ENCODE data around the gene C6orf163. TPM values are rescaled to one million over a fixed set of nuclear protein-coding genes. Genes with fewer than 3 reads are reported as not detected.

The C6orf163 gene
- total RNA-seq, 2 experiments from 2014 or later: 1.7 to 1.8 TPM

- no peak for ATAC-seq
- peaks cover 9% of the 10 kb centered on the region for H3K36me3 Mint-ChIP-seq
- H3K27ac Mint-ChIP-seq: no peak overlapping the region
- CTCF ChIA-PET: interaction anchor here (1.1 kb wide), 1 partner anchor 10 kb away, joined by 3 read pairs; no protein-coding TSS in a partner anchor
- no peak for DNase-seq
- H3K4me1 Mint-ChIP-seq: peaks cover 13% of the 10 kb centered on the region
- H3K27me3 Mint-ChIP-seq: no peaks in the 10 kb centered on the region
- H3K9me3 Mint-ChIP-seq (ENCODE audit: low read depth): no peaks in the 10 kb centered on the region
- H3K4me3 Mint-ChIP-seq: no peak overlapping the region
Measured at GRCh38 chr6:87336367-87336766, 8.2 kb upstream of the C6orf163 start.

- no peak for ATAC-seq
- H3K27ac Mint-ChIP-seq: no peak overlapping the region
Measured at GRCh38 chr6:87340230-87340629, 4.4 kb upstream of the C6orf163 start.

GRCh38 chr6:87341158-87341557 lies 3.5 kb upstream of the C6orf163 start:
- Mint-ChIP-seq H3K36me3 (no peaks in the 10 kb centered on the region), H3K27ac (no peak overlapping the region), H3K4me1 (no peaks in the 10 kb centered on the region), H3K27me3 (no peaks in the 10 kb centered on the region), H3K4me3 (no peak overlapping the region), H3K9me3 (ENCODE audit: low read depth) (no peaks in the 10 kb centered on the region)
- no peak for ATAC-seq
- CTCF ChIA-PET: no interaction called here
- no peak for DNase-seq

More at GRCh38 chr6:87340230-87340629, 4.4 kb upstream of the C6orf163 start:
- DNase-seq: no peak
- Mint-ChIP-seq H3K4me3 (no peak overlapping the region), H3K4me1 (no peaks in the 10 kb centered on the region), H3K36me3 (no peaks in the 10 kb centered on the region), H3K9me3 (ENCODE audit: low read depth) (no peaks in the 10 kb centered on the region), H3K27me3 (no peaks in the 10 kb centered on the region)
- CTCF ChIA-PET: interaction anchor here (0.8 kb wide), 1 partner anchor 10 kb away, joined by 3 read pairs; no protein-coding TSS in a partner anchor

- no peak overlapping the region for H3K27ac Mint-ChIP-seq
- H3K27me3 Mint-ChIP-seq: no peaks in the 10 kb centered on the region
- no peak overlapping the region for H3K4me3 Mint-ChIP-seq
- ATAC-seq (no peak), DNase-seq (no peak)
- H3K4me1 Mint-ChIP-seq: no peaks in the 10 kb centered on the region
- no peaks in the 10 kb centered on the region for H3K36me3 Mint-ChIP-seq
- CTCF ChIA-PET: no interaction called here
- no peaks in the 10 kb centered on the region for H3K9me3 Mint-ChIP-seq (ENCODE audit: low read depth)
Measured at GRCh38 chr6:87341899-87342298, 2.7 kb upstream of the C6orf163 start.

DNA sequence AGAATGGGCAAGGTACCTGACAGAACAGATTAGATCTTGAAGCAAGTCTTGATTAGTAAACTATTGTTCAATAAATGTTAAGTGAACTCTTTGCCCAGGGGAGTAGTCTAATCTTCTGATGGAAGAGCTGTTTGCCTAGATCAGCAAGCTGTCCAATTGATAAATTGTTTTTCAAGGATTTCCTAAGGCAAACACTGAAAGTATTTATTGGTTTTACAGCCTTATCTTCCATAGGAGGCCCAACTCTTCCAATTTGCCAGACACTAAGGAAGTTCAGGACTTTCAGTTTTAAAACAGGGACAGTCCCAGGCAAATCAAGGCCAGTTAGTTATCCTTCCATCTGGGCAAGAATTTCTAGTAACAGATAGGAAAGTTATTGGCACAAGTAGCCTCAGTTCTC lies 1.8 kb upstream of the C6orf163 start:
- ATAC-seq (no peak), DNase-seq (no peak)
- no peaks in the 10 kb centered on the region for H3K9me3 Mint-ChIP-seq (ENCODE audit: low read depth)
- H3K27me3 Mint-ChIP-seq: no peaks in the 10 kb centered on the region
- H3K36me3 Mint-ChIP-seq: no peaks in the 10 kb centered on the region
- no peaks in the 10 kb centered on the region for H3K4me1 Mint-ChIP-seq
- CTCF ChIA-PET: no interaction called here
- no peak overlapping the region for H3K27ac Mint-ChIP-seq
- H3K4me3 Mint-ChIP-seq: no peak overlapping the region

GRCh38 chr6:87346700-87347099 lies 2.1 kb downstream of the C6orf163 start:
- CTCF ChIA-PET: interaction anchor here (1.1 kb wide), 1 partner anchor 11 kb away, joined by 3 read pairs; no protein-coding TSS in a partner anchor
- Mint-ChIP-seq H3K4me3 (no peak overlapping the region), H3K27me3 (no peaks in the 10 kb centered on the region), H3K4me1 (no peaks in the 10 kb centered on the region), H3K36me3 (no peaks in the 10 kb centered on the region), H3K9me3 (ENCODE audit: low read depth) (no peaks in the 10 kb centered on the region), H3K27ac (no peak overlapping the region)
- ATAC-seq (no peak), DNase-seq (no peak)

DNA sequence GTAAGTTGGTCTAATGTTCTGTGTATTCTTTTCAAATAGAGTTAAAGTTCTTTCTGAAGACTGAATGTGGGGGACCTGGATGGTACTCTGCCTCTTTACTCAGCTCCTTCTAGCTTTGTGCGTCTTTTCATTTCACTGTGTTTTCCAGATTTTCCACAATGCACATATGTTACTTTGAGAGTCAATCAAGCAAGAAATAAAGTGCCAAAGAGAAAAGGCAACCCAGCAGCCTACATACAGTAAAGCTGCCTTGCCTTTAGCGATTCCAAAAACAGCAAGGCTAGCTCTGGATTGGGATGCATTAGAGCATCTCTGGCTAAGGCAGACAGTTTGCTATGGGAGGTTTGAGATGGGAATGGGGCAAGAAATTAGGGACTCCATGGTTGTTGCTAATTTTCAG lies 5.3 kb downstream of the C6orf163 start:
- Mint-ChIP-seq H3K9me3 (ENCODE audit: low read depth) (no peaks in the 10 kb centered on the region), H3K4me1 (no peaks in the 10 kb centered on the region), H3K27me3 (no peaks in the 10 kb centered on the region), H3K36me3 (no peaks in the 10 kb centered on the region), H3K27ac (no peak overlapping the region), H3K4me3 (no peak overlapping the region)
- CTCF ChIA-PET: interaction anchor here (1.4 kb wide), 1 partner anchor 10 kb away, joined by 3 read pairs; no protein-coding TSS in a partner anchor
- ATAC-seq (no peak), DNase-seq (no peak)

DNA sequence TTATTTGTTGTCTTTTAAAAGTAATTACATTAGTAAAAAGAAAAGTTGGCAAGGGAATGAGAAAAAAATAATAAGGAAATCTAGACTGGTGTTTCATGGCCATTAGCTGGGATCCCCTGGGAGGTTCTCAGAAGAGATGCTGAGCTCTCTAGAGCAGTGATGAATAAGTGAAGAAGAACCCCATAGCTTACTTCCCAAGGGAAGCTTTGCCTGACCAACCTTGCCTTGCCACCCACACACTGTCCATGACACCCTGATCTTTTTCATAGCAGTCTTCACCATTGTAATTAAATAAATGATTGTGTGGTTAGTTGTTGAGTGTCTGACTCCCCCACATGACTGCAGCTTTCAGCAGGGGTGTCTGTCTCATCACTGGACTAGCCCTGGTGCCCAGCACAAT lies 5.9 kb downstream of the C6orf163 start:
- Mint-ChIP-seq H3K27me3 (no peaks in the 10 kb centered on the region), H3K4me3 (no peak overlapping the region), H3K9me3 (ENCODE audit: low read depth) (no peaks in the 10 kb centered on the region), H3K36me3 (no peaks in the 10 kb centered on the region), H3K4me1 (no peaks in the 10 kb centered on the region), H3K27ac (no peak overlapping the region)
- no peak for ATAC-seq
- CTCF ChIA-PET: interaction anchor here (1.4 kb wide), 1 partner anchor 11 kb away, joined by 3 read pairs; no protein-coding TSS in a partner anchor
- no peak for DNase-seq

DNA sequence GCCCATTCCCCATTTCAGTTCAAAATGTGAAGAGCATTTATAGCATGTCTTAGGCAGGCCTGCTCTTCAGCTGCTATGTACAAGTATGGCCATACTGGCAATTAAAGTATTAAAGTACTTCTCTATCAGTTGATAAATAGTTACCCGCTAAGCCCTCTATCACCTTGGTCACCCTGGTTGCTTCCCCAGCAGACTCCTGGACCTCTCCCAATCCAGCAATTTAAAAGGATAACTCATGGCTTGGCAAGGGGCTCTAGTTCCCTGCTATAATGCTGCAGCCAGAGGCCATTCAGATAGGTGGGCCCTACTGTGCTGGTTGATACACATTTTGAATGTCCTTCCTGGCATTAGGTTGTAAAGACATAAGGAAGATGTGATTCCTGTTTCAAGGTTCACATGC lies 7.0 kb downstream of the C6orf163 start:
- DNase-seq (no peak), ATAC-seq (no peak)
- no peak overlapping the region for H3K27ac Mint-ChIP-seq
- H3K4me3 Mint-ChIP-seq: no peak overlapping the region
- H3K27me3 Mint-ChIP-seq: no peaks in the 10 kb centered on the region
- H3K4me1 Mint-ChIP-seq: no peaks in the 10 kb centered on the region
- no peaks in the 10 kb centered on the region for H3K36me3 Mint-ChIP-seq
- H3K9me3 Mint-ChIP-seq (ENCODE audit: low read depth): no peaks in the 10 kb centered on the region
- CTCF ChIA-PET: no interaction called here

DNA sequence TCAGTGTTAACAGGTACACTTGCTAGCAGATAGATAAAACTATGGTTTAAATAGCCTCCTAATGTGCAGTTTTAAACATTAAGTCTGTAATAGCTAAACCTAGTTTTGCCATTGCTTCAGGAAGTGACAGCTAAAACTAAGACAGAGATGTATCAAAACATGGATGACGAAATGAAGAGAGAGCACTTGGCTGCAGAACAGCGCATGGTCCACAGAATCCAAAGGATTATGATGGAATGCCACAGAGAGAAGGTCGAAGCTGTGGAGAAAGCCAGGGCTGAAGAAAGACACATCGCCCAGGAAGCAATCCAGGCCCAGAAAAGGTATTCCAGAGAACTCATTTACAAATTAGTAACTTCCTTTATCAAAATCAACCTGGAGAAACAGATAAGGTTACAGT lies 11.6 kb downstream of the C6orf163 start:
- no peaks in the 10 kb centered on the region for H3K27me3 Mint-ChIP-seq
- H3K4me3 Mint-ChIP-seq: no peak overlapping the region
- H3K9me3 Mint-ChIP-seq (ENCODE audit: low read depth): no peaks in the 10 kb centered on the region
- CTCF ChIA-PET: no interaction called here
- ATAC-seq: no peak
- H3K4me1 Mint-ChIP-seq: no peaks in the 10 kb centered on the region
- H3K27ac Mint-ChIP-seq: no peak overlapping the region
- H3K36me3 Mint-ChIP-seq: peaks cover 2% of the 10 kb centered on the region
- DNase-seq: no peak

DNA sequence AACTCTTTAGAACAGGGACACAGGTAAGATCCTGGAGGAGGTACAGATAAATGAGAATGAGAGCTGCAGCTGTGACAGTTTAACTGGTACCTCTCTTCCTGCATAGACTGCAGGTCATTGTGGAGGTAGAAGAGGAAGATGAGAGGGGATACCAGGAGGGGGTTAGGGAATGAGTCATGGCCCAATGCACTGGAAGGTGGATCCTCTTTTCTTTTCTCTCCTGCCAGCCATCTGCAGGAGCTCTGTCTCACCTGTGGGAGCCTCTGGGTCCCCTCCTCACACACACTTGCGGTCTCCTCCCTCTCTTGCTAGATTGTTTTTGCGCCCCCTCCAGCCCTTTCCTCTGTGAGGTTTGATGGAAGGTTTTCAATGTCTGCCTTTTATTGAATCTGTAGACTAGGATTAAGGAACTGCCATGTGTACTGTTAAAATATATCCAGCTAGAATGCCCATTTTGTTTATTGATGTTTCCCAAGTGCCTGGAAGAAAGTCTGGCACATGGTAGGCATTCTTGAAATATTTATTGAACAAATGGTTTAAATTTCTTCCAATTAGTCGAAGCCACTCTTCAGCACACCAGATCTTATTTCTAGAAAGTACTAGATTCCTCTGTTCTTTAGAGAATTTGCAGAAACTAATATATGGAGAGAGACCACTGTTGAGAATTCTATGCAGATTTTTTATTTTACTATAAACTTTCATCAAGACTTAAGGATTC lies 13.0 kb downstream of the C6orf163 start:
- CTCF ChIA-PET: no interaction called here
- DNase-seq (no peak), ATAC-seq (no peak)
- Mint-ChIP-seq H3K9me3 (ENCODE audit: low read depth) (no peaks in the 10 kb centered on the region), H3K27ac (no peak overlapping the region), H3K36me3 (peaks cover 3% of the 10 kb centered on the region), H3K27me3 (no peaks in the 10 kb centered on the region), H3K4me1 (no peaks in the 10 kb centered on the region), H3K4me3 (no peak overlapping the region)

DNA sequence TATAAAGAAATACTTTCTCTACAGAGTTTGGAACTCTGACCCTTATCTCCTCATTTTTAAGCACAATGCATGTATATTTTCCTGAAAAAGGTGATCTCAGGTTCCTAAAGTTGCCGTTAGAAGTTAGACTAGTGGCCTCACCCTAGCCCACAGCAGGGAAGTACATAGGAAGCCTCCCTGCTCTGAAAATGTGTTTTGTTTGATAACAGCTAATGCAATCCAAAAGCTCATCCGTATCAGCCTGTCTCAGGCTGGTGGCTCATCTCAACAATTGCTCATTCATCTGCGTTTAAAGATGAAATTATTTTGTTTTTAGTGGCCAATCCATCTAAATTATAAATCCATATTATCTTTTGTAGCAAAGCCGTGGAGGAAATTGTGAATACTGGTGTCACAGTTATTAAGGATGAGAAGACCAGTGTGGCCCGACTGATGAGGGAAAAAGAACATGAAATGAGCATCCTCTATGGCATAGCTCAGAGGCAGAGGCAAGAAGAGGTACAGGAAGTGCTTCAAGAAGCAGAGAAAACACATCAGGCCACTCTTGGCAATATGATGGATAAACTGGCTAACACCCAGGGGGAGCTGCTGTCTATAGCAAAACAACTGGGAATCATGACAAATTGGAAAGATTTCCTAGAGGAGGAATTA lies 20.1 kb downstream of the C6orf163 start:
- ATAC-seq: no peak
- no peak overlapping the region for H3K27ac Mint-ChIP-seq
- no peaks in the 10 kb centered on the region for H3K4me1 Mint-ChIP-seq
- H3K9me3 Mint-ChIP-seq (ENCODE audit: low read depth): no peaks in the 10 kb centered on the region
- no peaks in the 10 kb centered on the region for H3K27me3 Mint-ChIP-seq
- peaks cover 6% of the 10 kb centered on the region for H3K36me3 Mint-ChIP-seq
- H3K4me3 Mint-ChIP-seq: no peak overlapping the region
- no peak for DNase-seq
- CTCF ChIA-PET: no interaction called here

DNA sequence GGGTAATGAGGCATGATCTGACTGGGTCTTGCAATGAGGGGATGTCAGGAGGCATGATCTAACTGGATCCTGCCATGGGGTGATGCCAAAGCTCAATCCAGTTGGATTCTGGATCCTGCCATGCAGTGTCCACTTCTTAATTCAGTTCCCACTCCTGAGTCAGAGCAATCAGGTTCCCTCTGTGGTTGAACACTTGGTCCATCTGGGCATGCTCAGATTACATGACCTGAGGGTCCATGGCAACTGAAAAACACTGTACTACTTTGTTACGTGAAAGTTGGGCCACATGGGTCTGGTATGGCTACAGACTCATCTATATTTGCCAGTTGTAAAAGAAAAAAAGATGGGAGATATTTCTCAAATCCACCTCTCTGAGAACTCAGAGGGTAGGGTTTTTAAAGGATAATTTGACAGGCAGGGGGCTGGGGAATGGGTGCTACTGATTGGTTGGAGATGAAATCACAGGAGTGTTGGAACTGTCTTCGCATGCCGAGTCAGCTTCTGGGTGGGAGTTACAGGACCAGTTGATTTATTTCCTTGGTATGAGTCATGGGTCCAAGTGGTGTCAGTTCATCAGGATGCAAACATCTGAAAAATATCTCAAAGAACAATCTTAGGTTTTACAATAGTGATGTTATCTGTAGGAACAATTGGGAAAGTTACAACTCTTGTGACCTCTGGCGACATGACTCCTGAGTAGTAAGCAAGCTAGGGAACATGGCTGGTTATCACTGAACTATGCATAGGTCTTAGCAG lies 21.6 kb downstream of the C6orf163 start:
- H3K36me3 Mint-ChIP-seq: peaks cover 4% of the 10 kb centered on the region
- H3K27ac Mint-ChIP-seq: no peak overlapping the region
- H3K9me3 Mint-ChIP-seq (ENCODE audit: low read depth): no peaks in the 10 kb centered on the region
- H3K27me3 Mint-ChIP-seq: no peaks in the 10 kb centered on the region
- no peak for DNase-seq
- CTCF ChIA-PET: no interaction called here
- no peak for ATAC-seq
- no peak overlapping the region for H3K4me3 Mint-ChIP-seq
- H3K4me1 Mint-ChIP-seq: no peaks in the 10 kb centered on the region

DNA sequence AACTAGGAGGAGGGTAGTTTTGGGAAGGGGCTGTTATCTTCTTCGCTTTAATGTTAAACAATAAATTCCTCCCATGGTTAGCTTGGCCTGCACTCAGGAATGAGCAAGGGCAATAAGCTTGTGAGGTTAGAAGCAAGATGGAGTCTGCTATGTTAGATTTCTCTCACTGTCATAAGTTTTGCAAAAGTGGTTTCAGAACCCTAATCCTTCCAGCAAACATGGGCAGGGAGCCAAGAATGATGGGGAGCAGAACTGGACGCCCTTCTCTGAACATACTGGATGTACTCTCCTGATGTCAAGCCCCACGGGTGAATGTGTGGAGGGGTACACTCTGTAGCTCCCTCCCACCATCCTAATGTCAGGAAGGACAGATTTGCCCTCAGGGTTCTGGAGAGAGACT lies 22.3 kb downstream of the C6orf163 start:
- H3K4me3 Mint-ChIP-seq: no peak overlapping the region
- ATAC-seq (no peak), DNase-seq (no peak)
- no peak overlapping the region for H3K27ac Mint-ChIP-seq
- no peaks in the 10 kb centered on the region for H3K9me3 Mint-ChIP-seq (ENCODE audit: low read depth)
- H3K27me3 Mint-ChIP-seq: no peaks in the 10 kb centered on the region
- no peaks in the 10 kb centered on the region for H3K4me1 Mint-ChIP-seq
- H3K36me3 Mint-ChIP-seq: peaks cover 3% of the 10 kb centered on the region
- CTCF ChIA-PET: no interaction called here
